K562 (cell line): ENCODE results near the gene ATP6V0A4.

Experiments
- CTCF ChIP-seq, 3 experiments: IDR thresholded peaks in 2 of 3; conservative IDR thresholded peaks in 1 of 3; 2 replicates each; pipeline ENCODE4 v1.5.1; 2011 to 2012; ENCODE audit warnings: low read length in 3 of 3, mild to moderate bottlenecking in 3 of 3, control low read depth in 2 of 3, improper control_type of control experiment in 1 of 3, inconsistent platforms in 1 of 3, low read depth in 1 of 3, mixed read lengths in 1 of 3, moderate library complexity in 1 of 3; ENCODE audit not compliant: insufficient read depth in 2 of 3
- E2F4 ChIP-seq: sonication (generic); formaldehyde crosslinking; IDR thresholded peaks from 2 replicates; pipeline ENCODE4 v1.8.0; 2022; ENCODE audit warnings: mild to moderate bottlenecking, low read depth, missing genetic modification reagents
- GTF2F1 ChIP-seq: IDR thresholded peaks from 2 replicates; pipeline ENCODE4 v1.6.1; 2011; ENCODE audit warnings: low read depth, low read length, improper control_type of control experiment
- NFIC ChIP-seq: fragments of 450-650 bp; IDR thresholded peaks from 2 replicates; pipeline ENCODE4 v1.6.1; 2017; ENCODE audit warnings: mild to moderate bottlenecking, inconsistent platforms
- RAD51 ChIP-seq: fragments of 450-650 bp; IDR thresholded peaks from 2 replicates; pipeline ENCODE4 v1.7.1; 2016; ENCODE audit warnings: low read depth, mild to moderate bottlenecking, borderline replicate concordance
- TF ChIP-seq, protein P1 (sequence below): fragments of 450-650 bp; IDR thresholded peaks from 2 replicates; pipeline ENCODE4 v1.6.1; 2018; ENCODE audit not compliant: partially characterized antibody

DNA sequence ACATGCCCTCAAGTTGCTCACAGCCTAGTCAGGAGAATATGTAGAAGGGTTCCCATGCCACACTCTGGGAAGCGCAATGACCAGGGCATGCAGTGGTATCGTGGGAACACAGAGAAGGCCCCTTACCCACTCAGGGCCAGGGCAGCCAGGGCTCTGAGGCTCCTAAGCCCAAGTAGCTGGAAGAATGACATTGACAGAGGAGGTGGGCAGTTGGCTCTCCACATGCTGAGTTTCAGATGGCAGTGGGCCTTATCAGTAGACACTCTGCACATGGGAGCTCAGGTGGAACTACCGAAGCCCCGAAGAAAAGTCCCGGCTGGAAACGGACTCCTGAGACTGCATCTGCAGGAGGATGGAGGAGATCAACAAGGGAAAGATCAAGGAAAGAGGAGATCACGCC lies 81.1 kb downstream of the ATP6V0A4 start:
- TF ChIP-seq E2F4 (CRISPR knock-in tag): no peak
- no peak for TF ChIP-seq RAD51
- TF ChIP-seq NFIC: no peak
- TF ChIP-seq GTF2F1: no peak
- TF ChIP-seq, protein P1, sequence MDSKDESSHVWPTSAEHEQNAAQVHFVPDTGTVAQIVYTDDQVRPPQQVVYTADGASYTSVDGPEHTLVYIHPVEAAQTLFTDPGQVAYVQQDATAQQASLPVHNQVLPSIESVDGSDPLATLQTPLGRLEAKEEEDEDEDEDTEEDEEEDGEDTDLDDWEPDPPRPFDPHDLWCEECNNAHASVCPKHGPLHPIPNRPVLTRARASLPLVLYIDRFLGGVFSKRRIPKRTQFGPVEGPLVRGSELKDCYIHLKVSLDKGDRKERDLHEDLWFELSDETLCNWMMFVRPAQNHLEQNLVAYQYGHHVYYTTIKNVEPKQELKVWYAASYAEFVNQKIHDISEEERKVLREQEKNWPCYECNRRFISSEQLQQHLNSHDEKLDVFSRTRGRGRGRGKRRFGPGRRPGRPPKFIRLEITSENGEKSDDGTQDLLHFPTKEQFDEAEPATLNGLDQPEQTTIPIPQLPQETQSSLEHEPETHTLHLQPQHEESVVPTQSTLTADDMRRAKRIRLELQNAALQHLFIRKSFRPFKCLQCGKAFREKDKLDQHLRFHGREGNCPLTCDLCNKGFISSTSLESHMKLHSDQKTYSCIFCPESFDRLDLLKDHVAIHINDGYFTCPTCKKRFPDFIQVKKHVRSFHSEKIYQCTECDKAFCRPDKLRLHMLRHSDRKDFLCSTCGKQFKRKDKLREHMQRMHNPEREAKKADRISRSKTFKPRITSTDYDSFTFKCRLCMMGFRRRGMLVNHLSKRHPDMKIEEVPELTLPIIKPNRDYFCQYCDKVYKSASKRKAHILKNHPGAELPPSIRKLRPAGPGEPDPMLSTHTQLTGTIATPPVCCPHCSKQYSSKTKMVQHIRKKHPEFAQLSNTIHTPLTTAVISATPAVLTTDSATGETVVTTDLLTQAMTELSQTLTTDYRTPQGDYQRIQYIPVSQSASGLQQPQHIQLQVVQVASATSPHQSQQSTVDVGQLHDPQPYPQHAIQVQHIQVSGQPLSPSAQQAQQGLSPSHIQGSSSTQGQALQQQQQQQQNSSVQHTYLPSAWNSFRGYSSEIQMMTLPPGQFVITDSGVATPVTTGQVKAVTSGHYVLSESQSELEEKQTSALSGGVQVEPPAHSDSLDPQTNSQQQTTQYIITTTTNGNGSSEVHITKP: no peak
- TF ChIP-seq CTCF (IDR thresholded peaks at IDR 0.05 in 2 of 3, conservative IDR thresholded peaks at IDR 0.05 in 1 of 3; ENCODE audit: insufficient read depth in 2 of 3, low read depth in 1 of 3, low read length in 3 of 3): no peak
